Uterus (tissue), 4 donors: Measurements from ENCODE around the gene IL15RA. TPM values are rescaled to one million over a fixed set of nuclear protein-coding genes. Genes with fewer than 3 reads are reported as not detected.
A peak's percentile ranks its signal among the peaks of the same experiment; 100 is the strongest.

Experiments
- DNase-seq, 2 donors: peaks; one replicate each; pipeline ENCODE4 v3.0.0-alpha.2; 2019 to 2020
- H3K27ac ChIP-seq, 2 donors: fragments of 200-600 bp; sonication (generic); 1 replicate in 1 of 2; 2 replicates in 1 of 2; pipeline ENCODE4 v1.5.1; 2016 to 2018
- H3K27me3 ChIP-seq, 2 donors: fragments of 200-600 bp; sonication (generic); one replicate each; pipeline ENCODE4 v1.5.1; 2018 to 2019; ENCODE audit warnings: control low read depth in 1 of 2
- H3K36me3 ChIP-seq, 2 donors: fragments of 200-600 bp; sonication (generic); one replicate each; pipeline ENCODE4 v1.5.1; 2019; ENCODE audit warnings: control low read depth in 1 of 2
- H3K4me1 ChIP-seq, 2 donors: fragments of 200-600 bp; sonication (generic); one replicate each; pipeline ENCODE4 v1.5.1; 2018 to 2019; ENCODE audit warnings: control low read depth in 1 of 2
- H3K4me3 ChIP-seq, 2 donors: fragments of 200-600 bp; sonication (generic); 1 replicate in 1 of 2; 2 replicates in 1 of 2; pipeline ENCODE4 v1.5.1; 2018 to 2019; ENCODE audit warnings: mild to moderate bottlenecking in 1 of 2
- H3K9me3 ChIP-seq, 2 donors: fragments of 200-600 bp; sonication (generic); one replicate each; pipeline ENCODE4 v1.5.1; 2019; ENCODE audit warnings: control low read depth in 1 of 2
- POLR2A ChIP-seq, 2 donors: fragments of 450-650 bp; IDR thresholded peaks; one replicate each; pipeline ENCODE4 v1.6.1; 2016; ENCODE audit warnings: antibody characterized with exemption in 2 of 2, mild to moderate bottlenecking in 1 of 2, moderate library complexity in 1 of 2
- intact Hi-C: fragments of 100-400 bp; cut with DNase I; formaldehyde crosslinking; loops from one replicate; pipeline ENCODE4 v1.15.1; 2023; ENCODE audit warnings: low total_unique reads
- total RNA-seq, 4 donors: library from RNA; depleted of rRNA in 3 of 4; stranded (reverse); fragments of >200 nt in 3 of 4; gene quantifications; one replicate each; pipeline versions ENCODE4 v1.1.0 to v1.2.4, GENCODE V29; 2014 to 2023
- TF ChIP-seq, protein P1 (sequence below), 4 experiments: fragments of 200-600 bp in 2 of 4; fragments of 450-650 bp in 2 of 4; sonication (generic) in 2 of 4; IDR thresholded peaks; one replicate each; pipeline ENCODE4 v1.5.1; 2016 to 2019; ENCODE audit warnings: antibody characterized with exemption in 4 of 4, mild to moderate bottlenecking in 2 of 4, moderate library complexity in 1 of 4
- donor health status: DM: yes; HTN: yes; CAD: no.

IL15RA gene
- total RNA-seq, 4 donors from 2014 or later: 1.6 to 42.5 (median 31.9) TPM

DNA sequence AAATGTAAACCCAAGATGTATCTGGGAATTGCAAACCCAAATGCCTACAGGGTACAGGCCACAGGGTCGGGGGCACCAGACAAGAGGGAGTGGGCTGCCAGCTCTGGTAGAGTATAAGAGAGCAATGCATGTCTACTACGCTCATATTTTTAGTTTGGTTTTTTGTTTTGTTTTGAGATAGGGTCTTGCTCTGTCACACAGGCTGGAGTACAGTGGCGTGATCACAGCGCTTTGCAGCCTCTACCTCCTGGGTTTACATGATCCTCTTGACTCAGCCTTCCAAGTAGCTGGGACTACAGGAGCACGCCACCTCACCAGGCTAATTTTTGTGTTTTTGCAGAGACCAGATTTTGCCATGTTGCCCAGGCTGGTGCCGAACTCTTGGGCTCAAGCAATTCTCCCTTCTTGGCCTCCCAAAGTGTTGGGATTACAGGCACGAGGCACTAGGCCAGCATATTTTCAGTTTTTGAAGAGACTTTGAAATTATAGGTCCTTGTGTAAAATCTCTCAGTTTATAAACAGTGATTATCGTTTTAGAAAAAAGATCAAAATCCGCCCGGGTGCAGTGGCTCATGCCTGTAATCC is 11.1 kb upstream of the IL15RA start:
- Histone ChIP-seq H3K27me3 (no peaks in the 10 kb centered on the region), H3K4me3 (no peak overlapping the region), H3K27ac (peak overlapping the region; percentile 71 to 76), H3K9me3 (peaks cover 0 to 15% of the 10 kb centered on the region in 2 donors), H3K4me1 (peaks cover 0 to 9% of the 10 kb centered on the region in 2 donors), H3K36me3 (no peaks in the 10 kb centered on the region)
- TF ChIP-seq, protein P1, sequence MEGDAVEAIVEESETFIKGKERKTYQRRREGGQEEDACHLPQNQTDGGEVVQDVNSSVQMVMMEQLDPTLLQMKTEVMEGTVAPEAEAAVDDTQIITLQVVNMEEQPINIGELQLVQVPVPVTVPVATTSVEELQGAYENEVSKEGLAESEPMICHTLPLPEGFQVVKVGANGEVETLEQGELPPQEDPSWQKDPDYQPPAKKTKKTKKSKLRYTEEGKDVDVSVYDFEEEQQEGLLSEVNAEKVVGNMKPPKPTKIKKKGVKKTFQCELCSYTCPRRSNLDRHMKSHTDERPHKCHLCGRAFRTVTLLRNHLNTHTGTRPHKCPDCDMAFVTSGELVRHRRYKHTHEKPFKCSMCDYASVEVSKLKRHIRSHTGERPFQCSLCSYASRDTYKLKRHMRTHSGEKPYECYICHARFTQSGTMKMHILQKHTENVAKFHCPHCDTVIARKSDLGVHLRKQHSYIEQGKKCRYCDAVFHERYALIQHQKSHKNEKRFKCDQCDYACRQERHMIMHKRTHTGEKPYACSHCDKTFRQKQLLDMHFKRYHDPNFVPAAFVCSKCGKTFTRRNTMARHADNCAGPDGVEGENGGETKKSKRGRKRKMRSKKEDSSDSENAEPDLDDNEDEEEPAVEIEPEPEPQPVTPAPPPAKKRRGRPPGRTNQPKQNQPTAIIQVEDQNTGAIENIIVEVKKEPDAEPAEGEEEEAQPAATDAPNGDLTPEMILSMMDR (IDR thresholded peaks at IDR 0.05): no peak
- no peak for TF ChIP-seq POLR2A (IDR thresholded peaks at IDR 0.05)
- DNase-seq: no peak
- intact Hi-C loops: no loop called here

DNA sequence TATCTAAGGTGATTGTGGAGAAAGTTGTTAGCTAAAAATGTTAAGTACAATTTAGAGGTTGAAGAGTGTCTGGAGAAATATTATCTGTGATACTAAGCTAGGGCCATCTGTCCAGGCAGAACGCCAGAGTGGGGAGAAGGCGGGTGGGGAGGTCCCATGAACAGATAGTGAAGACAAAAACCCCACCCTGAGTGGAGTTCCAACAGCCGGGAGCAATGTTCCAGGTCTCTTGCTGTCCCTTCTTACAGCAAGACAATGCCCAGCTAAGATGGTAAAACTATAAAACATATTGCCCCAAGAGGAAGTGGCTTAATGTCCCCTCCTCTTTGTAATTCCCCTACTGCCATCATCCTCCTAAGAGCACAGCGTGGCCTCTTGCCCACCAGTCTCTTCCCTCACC is 10.4 kb upstream of the IL15RA start:
- H3K36me3 ChIP-seq: no peaks in the 10 kb centered on the region
- DNase-seq: peak; percentile 75 to 79
- TF ChIP-seq, protein P1 (IDR thresholded peaks at IDR 0.05): no peak
- peak overlapping the region; percentile 71 to 76 for H3K27ac ChIP-seq
- no peaks in the 10 kb centered on the region for H3K27me3 ChIP-seq
- H3K4me1 ChIP-seq: peaks cover 0 to 9% of the 10 kb centered on the region in 2 donors
- intact Hi-C loops: no loop called here
- no peak overlapping the region for H3K4me3 ChIP-seq
- H3K9me3 ChIP-seq: peaks cover 0 to 13% of the 10 kb centered on the region in 2 donors

DNA sequence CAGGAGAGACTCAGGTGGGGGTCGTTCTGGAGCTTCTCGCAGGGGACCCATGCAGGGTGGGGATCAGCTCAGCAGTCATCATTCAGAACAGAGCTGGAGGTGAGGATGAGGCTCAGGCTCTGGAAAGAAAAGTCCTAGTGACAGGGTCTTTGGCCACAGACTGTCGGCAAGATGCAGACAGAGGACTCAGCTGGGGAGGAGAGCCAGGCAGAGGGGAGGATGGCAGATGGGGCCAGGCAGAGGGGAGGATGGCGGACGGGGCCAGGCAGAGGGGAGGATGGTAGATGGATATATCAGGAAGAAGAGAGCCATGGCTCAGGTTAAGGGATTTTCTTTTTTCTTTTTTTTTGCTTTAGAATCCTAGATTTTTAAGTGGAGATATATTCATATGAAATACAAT is 7.7 kb upstream of the IL15RA start:
- H3K9me3 ChIP-seq: no peaks in the 10 kb centered on the region
- H3K4me1 ChIP-seq: peaks cover 0 to 9% of the 10 kb centered on the region in 2 donors
- DNase-seq: no peak
- TF ChIP-seq, protein P1 (IDR thresholded peaks at IDR 0.05): no peak
- TF ChIP-seq POLR2A (IDR thresholded peaks at IDR 0.05): no peak
- H3K36me3 ChIP-seq: no peaks in the 10 kb centered on the region
- peak overlapping the region; percentile 68 to 76 for H3K27ac ChIP-seq
- intact Hi-C loops: no loop called here
- no peaks in the 10 kb centered on the region for H3K27me3 ChIP-seq
- no peak overlapping the region for H3K4me3 ChIP-seq

DNA sequence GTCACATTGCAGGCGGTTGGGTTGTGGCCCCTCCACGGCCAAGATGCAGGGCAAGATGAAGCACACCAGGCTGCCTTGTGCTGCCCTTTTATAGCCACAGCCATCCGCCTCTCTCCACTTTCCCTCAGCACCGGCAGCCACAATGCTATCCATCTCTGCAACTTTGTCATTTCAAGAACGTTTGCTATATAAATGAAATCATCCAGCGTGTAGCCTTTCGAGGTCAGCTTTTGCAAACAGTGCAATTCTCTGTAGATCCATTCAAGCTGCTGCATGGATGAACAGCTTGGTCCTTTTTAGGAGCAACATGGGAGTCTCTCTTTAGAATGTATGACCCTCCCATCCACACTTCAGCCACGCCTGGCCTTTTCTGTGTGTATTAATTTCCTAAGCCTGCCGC is 6.4 kb upstream of the IL15RA start:
- H3K4me1 ChIP-seq: peaks cover 0 to 9% of the 10 kb centered on the region in 2 donors
- TF ChIP-seq, protein P1 (IDR thresholded peaks at IDR 0.05): no peak
- no peak for TF ChIP-seq POLR2A (IDR thresholded peaks at IDR 0.05)
- H3K36me3 ChIP-seq: no peaks in the 10 kb centered on the region
- DNase-seq: no peak
- no peaks in the 10 kb centered on the region for H3K9me3 ChIP-seq
- H3K4me3 ChIP-seq: no peak overlapping the region
- H3K27ac ChIP-seq: peak overlapping the region; percentile 44 to 68
- intact Hi-C loops: no loop called here
- no peaks in the 10 kb centered on the region for H3K27me3 ChIP-seq

DNA sequence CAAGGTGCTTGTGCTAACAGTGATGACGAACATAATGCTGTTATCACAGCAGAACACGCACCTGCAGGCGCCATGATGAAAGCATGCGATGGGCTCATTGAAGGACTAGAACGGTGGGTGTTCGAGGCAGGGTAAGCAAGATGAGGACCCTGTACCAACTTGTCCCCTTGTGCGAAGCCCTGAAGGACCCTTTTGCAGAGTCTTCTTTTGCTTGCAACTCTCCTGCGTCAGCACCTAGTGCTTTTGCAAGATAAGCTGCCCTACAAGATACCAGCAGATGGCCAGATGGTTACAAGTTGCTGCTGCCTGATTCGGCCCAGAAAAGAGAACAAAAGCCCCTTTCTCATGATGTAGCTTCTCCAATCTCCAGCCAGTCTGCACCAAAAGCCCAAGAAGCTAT is 4.2 kb upstream of the IL15RA start:
- intact Hi-C loops: no loop called here
- H3K36me3 ChIP-seq: no peaks in the 10 kb centered on the region
- no peak for DNase-seq
- no peaks in the 10 kb centered on the region for H3K27me3 ChIP-seq
- H3K4me3 ChIP-seq: no peak overlapping the region
- H3K27ac ChIP-seq: no peak overlapping the region
- H3K4me1 ChIP-seq: no peaks in the 10 kb centered on the region
- H3K9me3 ChIP-seq: no peaks in the 10 kb centered on the region
- TF ChIP-seq POLR2A (IDR thresholded peaks at IDR 0.05): no peak
- TF ChIP-seq, protein P1 (IDR thresholded peaks at IDR 0.05): no peak
